ENCODE results near the gene RIT1.
A peak's percentile ranks its signal among the peaks of the same experiment; 100 is the strongest.
"Not testable (repeated sequence)": the region's sequence is repeated elsewhere in the genome, so short reads cannot be mapped to it uniquely, and the experiment has no call there.

Gene RIT1

GRCh38 chr1:155931332-155932038 lies 20.3 kb upstream of the RIT1 start:
- Histone ChIP-seq H3K27ac (ENCODE audit: low read depth, low read length) (no peak overlapping the region), H3K9ac (ENCODE audit: low read length) (peak overlapping the region; percentile 94; the same call in 1 of the 2 replicates), H3K9me2 (replicated peaks; ENCODE audit: insufficient read depth, low read length) (no peaks in the 10 kb centered on the region), H3K36me3 (ENCODE audit: low read length) (peaks cover 48% of the 10 kb centered on the region), H3K4me3 (ENCODE audit: insufficient read depth, low read length, poor library complexity, severe bottlenecking) (peak overlapping the region; percentile 93), H3F3A (ENCODE audit: insufficient read depth) (peaks cover 39% of the 10 kb centered on the region), H3K4me2 (ENCODE audit: low read depth, low read length, poor library complexity, severe bottlenecking) (peak overlapping the region; percentile 88), H4K20me1 (ENCODE audit: low read depth, low read length) (peaks cover 33% of the 10 kb centered on the region), H3K27me3 (ENCODE audit: low read length) (no peaks in the 10 kb centered on the region), H3K79me2 (ENCODE audit: insufficient read depth, low read length) (peaks cover 58% of the 10 kb centered on the region), H3K9me3 (ENCODE audit: insufficient read depth, low read length) (no peaks in the 10 kb centered on the region), H2AFZ (ENCODE audit: low read depth, low read length, severe bottlenecking) (no peak overlapping the region)
- TF ChIP-seq EZH2phosphoT487 (conservative IDR thresholded peaks at IDR 0.05; ENCODE audit: low read length) (no peak), CTCF (IDR thresholded peaks at IDR 0.05; ENCODE audit: insufficient read depth, low read length, poor library complexity, severe bottlenecking) (no peak)

- Histone ChIP-seq H3K4me2 (ENCODE audit: low read depth, low read length, poor library complexity, severe bottlenecking) (peak overlapping the region; percentile 88), H3K36me3 (ENCODE audit: low read length) (peaks cover 54% of the 10 kb centered on the region), H4K20me1 (ENCODE audit: low read depth, low read length) (peaks cover 33% of the 10 kb centered on the region), H3F3A (ENCODE audit: insufficient read depth) (peaks cover 31% of the 10 kb centered on the region), H3K79me2 (ENCODE audit: insufficient read depth, low read length) (peaks cover 58% of the 10 kb centered on the region), H3K9ac (ENCODE audit: low read length) (peak overlapping the region; percentile 94; the same call in 1 of the 2 replicates)
- not testable (repeated sequence) for H3K27ac ChIP-seq (ENCODE audit: low read depth, low read length); H3K27me3 ChIP-seq (ENCODE audit: low read length); H3K9me2 ChIP-seq (replicated peaks; ENCODE audit: insufficient read depth, low read length); H2AFZ ChIP-seq (ENCODE audit: low read depth, low read length, severe bottlenecking); H3K9me3 ChIP-seq (ENCODE audit: insufficient read depth, low read length); H3K4me3 ChIP-seq (ENCODE audit: insufficient read depth, low read length, poor library complexity, severe bottlenecking)
Measured at GRCh38 chr1:155930725-155931124, 19.6 kb upstream of the RIT1 start.

GRCh38 chr1:155929057-155929456 lies 17.9 kb upstream of the RIT1 start:
- H3K4me2 ChIP-seq (ENCODE audit: low read depth, low read length, poor library complexity, severe bottlenecking): no peak overlapping the region
- TF ChIP-seq CTCF (IDR thresholded peaks at IDR 0.05; ENCODE audit: insufficient read depth, low read length, poor library complexity, severe bottlenecking): no peak
- TF ChIP-seq EZH2phosphoT487 (conservative IDR thresholded peaks at IDR 0.05; ENCODE audit: low read length): no peak
- peaks cover 25% of the 10 kb centered on the region for H3F3A ChIP-seq (ENCODE audit: insufficient read depth)
- H3K9ac ChIP-seq (ENCODE audit: low read length): no peak overlapping the region
- no peak overlapping the region for H3K4me3 ChIP-seq (ENCODE audit: insufficient read depth, low read length, poor library complexity, severe bottlenecking)
- no peak overlapping the region for H3K27ac ChIP-seq (ENCODE audit: low read depth, low read length)
- H3K9me3 ChIP-seq (ENCODE audit: insufficient read depth, low read length): no peaks in the 10 kb centered on the region
- H3K36me3 ChIP-seq (ENCODE audit: low read length): peaks cover 60% of the 10 kb centered on the region
- no peaks in the 10 kb centered on the region for H3K9me2 ChIP-seq (replicated peaks; ENCODE audit: insufficient read depth, low read length)
- H3K27me3 ChIP-seq (ENCODE audit: low read length): no peaks in the 10 kb centered on the region
- no peak overlapping the region for H2AFZ ChIP-seq (ENCODE audit: low read depth, low read length, severe bottlenecking)
- peaks cover 33% of the 10 kb centered on the region for H4K20me1 ChIP-seq (ENCODE audit: low read depth, low read length)
- H3K79me2 ChIP-seq (ENCODE audit: insufficient read depth, low read length): peaks cover 56% of the 10 kb centered on the region

GRCh38 chr1:155925506-155925905 lies 14.4 kb upstream of the RIT1 start:
- H4K20me1 ChIP-seq (ENCODE audit: low read depth, low read length): peaks cover 12% of the 10 kb centered on the region
- no peak overlapping the region for H3K9ac ChIP-seq (ENCODE audit: low read length)
- peaks cover 66% of the 10 kb centered on the region for H3K36me3 ChIP-seq (ENCODE audit: low read length)
- H3K27me3 ChIP-seq (ENCODE audit: low read length): no peaks in the 10 kb centered on the region
- peaks cover 9% of the 10 kb centered on the region; the same call in 1 of the 2 replicates for H3F3A ChIP-seq (ENCODE audit: insufficient read depth)
- H2AFZ ChIP-seq (ENCODE audit: low read depth, low read length, severe bottlenecking): no peak overlapping the region
- no peak overlapping the region for H3K4me3 ChIP-seq (ENCODE audit: insufficient read depth, low read length, poor library complexity, severe bottlenecking)
- H3K9me3 ChIP-seq (ENCODE audit: insufficient read depth, low read length): no peaks in the 10 kb centered on the region
- no peak overlapping the region for H3K27ac ChIP-seq (ENCODE audit: low read depth, low read length)
- TF ChIP-seq CTCF (IDR thresholded peaks at IDR 0.05; ENCODE audit: insufficient read depth, low read length, poor library complexity, severe bottlenecking) (no peak), EZH2phosphoT487 (conservative IDR thresholded peaks at IDR 0.05; ENCODE audit: low read length) (no peak)
- H3K4me2 ChIP-seq (ENCODE audit: low read depth, low read length, poor library complexity, severe bottlenecking): no peak overlapping the region
- H3K79me2 ChIP-seq (ENCODE audit: insufficient read depth, low read length): peaks cover 20% of the 10 kb centered on the region
- H3K9me2 ChIP-seq (replicated peaks; ENCODE audit: insufficient read depth, low read length): no peaks in the 10 kb centered on the region

Data from SU-DHL-6 (cell line).